HFF-Myc (cell line): ENCODE results near the gene HPCAL1.

ENCODE experiments used
- DNase-seq: peaks from one replicate; pipeline ENCODE4 v3.0.0-alpha.2; 2011; ENCODE audit warnings: low read depth; ENCODE audit errors: extremely low read depth
- H3K4me3 ChIP-seq: replicated peaks from 2 replicates; pipeline ENCODE4 v1.5.1; 2011; ENCODE audit warnings: low read depth, mild to moderate bottlenecking, control low read depth, low read length
- CTCF ChIP-seq: IDR thresholded peaks from 2 replicates; pipeline ENCODE4 v1.5.1; 2012; ENCODE audit warnings: mild to moderate bottlenecking, low read depth, low read length, control low read depth; ENCODE audit errors: missing control alignments

Gene HPCAL1

GRCh38 chr2:10269711-10270610 is 32.7 kb upstream of the HPCAL1 start:
- DNase-seq = no peak
- TF ChIP-seq CTCF = no peak
- H3K4me3 ChIP-seq = no peak overlapping the region

- DNase-seq = no peak
- no peak overlapping the region for H3K4me3 ChIP-seq
- no peak for TF ChIP-seq CTCF
Measured at GRCh38 chr2:10271509-10271908, 31.2 kb upstream of the HPCAL1 start.

- no peak for DNase-seq
- no peak for TF ChIP-seq CTCF
- no peak overlapping the region for H3K4me3 ChIP-seq
Measured at GRCh38 chr2:10271946-10272345, 30.8 kb upstream of the HPCAL1 start.

- no peak overlapping the region for H3K4me3 ChIP-seq
- no peak for DNase-seq
- TF ChIP-seq CTCF = no peak
Measured at GRCh38 chr2:10272464-10272863, 30.2 kb upstream of the HPCAL1 start.

- H3K4me3 ChIP-seq = no peak overlapping the region
- DNase-seq = no peak
- no peak for TF ChIP-seq CTCF
Measured at GRCh38 chr2:10273215-10274175, 29.2 kb upstream of the HPCAL1 start.

- DNase-seq = no peak
- TF ChIP-seq CTCF = no peak
- H3K4me3 ChIP-seq = no peak overlapping the region
Measured at GRCh38 chr2:10274376-10274775, 28.3 kb upstream of the HPCAL1 start.
